ENCODE measurements around the gene ELMO1.
A peak's percentile ranks its signal among the peaks of the same experiment; 100 is the strongest.
"Not testable (repeated sequence)": the region's sequence is repeated elsewhere in the genome, so short reads cannot be mapped to it uniquely, and the experiment has no call there.

ELMO1 gene

DNA sequence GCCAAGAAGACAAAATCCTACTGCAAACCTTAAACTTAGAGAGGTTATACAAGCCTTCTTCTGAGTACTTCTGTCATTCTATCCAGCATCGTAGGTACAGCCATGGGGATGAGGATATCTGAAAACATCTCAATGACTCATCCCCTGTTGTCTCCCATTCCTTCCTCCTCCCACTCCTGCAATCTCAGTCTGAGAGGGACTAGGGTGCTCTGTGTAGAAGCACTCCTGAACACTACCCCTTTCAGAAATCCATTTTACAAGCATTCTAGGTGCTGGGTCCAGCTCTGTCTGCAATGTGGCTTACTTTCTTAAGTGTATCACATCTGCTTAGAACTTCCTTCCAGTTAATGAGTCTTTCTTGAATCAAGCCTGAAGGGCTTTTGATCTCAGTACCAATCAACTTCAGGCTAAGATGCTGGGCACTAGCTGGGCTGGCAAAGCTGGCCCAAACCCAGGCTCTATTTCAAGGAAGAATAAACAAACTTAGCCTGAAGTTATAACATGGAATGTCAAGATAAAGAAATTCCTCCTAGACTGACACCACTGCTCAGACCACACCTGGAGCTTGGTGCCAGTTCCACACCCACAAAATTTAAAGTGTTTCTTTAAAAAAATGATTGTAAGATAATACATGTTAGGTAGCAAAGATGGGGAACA, 454.1 kb downstream of the ELMO1 start:
- no peak for DNase-seq

DNA sequence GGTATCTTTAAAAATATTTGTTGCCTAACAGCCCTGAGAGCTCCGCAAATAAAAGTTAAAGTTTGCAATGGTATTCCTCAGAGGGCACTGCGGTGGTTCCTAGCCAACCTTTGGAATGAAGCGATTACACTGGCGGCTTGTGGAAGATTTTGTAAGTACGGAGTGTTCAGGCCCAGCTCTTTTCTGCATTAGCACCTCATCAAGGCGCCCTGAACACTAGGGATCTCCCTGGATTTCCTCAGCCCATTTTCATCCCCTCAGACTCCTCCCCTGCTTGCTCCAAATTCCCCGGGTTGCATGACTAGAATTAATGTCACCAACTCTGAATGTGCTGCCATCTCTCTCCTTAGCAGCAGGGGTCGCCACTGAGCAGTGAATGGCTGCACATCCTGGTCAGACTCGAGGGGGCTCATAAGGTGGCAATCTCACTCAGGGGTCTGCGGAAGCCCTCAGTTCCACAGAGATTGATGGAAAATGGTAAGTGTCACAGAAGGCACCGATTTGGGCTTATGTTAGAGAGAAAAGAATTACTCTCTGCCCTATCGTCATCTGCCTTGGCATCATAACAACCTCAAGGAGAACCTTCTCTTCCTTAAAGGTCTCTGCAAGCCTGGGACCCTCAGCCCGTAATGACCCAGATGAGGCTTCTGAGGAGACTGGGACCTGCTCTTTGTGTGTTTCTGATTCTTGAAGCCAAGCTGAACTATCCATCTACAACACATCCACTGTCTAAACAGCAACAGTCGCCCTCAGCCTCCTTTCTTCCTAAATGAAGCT, 461.5 kb downstream of the ELMO1 start:
- DNase-seq = peak; percentile 59

DNA sequence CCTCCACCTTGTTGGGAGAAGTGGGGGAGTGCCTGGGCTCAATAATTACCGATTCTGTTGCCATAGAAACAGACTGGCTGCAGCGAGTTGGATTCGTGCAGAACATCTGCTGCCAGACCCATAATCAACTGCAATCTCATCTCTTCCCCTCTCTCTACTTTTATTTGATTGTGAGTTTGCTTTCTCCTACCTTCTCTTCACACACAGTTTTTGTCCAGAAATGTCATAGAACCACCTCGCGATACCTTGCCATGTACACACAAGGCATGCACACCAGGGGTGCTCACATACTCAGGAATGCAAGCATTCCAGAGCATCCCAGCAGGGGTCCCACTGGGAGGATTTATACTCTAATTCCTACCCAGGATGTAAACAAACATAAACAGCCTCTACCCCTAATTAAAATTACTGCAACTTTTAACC, 462.1 kb downstream of the ELMO1 start:
- DNase-seq = no peak

DNA sequence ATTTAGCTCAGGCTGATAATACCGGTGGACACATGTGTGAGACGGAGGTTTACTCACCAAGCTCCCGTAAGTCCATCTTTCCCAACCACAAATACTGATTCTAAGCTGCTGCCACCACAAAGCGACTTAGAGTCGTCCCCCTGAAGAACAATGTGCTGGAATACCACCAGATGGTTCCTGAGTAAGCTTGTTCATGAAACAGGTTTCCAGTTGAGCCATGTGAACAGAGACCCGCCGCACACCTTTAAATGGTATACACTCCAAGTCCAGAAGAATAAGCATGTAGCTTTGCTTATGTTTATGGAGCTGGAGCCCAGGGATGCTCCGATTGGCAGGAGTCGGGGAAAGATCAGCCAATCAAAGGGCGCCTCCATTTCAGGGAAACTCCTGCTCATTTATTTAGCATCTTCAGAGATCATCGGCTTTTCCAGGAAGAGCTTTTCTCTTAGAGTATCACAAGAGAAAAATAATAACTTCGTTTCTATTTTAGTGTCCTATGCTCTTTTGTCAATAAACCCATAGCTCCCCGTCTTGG, 462.7 kb downstream of the ELMO1 start:
- DNase-seq = no peak

DNA sequence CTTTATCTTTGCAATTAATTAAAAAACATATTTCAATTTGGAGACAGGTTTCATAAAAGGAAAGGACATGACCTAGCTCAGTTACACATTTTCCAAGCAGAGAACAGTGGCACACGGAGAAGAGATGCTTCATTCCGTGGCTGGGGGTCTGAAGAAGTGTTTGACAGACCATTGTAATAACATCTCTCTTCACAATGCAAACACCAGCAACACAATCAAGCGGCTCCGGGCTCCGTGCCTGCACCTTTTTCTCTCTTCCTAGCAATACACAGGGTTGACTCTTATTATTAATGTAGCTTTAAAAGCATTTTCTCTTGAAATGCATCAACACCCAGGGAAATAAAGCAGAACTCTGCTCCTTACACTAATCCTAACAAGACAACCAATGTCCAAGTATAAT, 463.3 kb downstream of the ELMO1 start:
- no peak for DNase-seq

DNA sequence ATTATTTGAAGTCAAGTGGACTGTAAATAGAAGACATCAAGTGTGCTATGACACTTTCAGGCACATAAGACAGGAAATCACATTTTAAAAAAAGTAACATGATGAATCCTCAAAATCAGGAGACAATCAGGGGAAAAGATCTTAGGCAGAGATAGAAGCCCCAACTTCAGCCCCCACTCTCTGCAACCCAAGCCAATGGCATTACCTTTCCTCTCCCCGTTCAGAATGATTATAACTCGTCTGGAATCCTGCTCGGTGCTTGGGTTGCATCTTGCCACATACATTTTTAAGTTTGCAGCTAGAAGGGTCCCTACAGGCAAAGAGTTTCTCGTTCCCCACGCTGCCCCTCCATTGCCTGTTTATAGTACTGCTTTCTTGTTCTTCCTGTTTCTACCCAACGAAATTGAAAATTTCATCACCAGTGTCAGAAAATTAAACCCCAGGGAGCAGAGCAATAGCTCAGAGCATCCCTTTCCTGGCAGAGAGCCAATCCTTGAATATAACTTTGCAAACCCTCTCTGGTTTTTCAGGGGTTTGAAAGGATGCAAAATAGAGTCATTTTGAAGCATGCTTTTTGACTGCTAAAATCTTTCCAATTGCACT, 463.9 kb downstream of the ELMO1 start:
- DNase-seq = no peak

DNA sequence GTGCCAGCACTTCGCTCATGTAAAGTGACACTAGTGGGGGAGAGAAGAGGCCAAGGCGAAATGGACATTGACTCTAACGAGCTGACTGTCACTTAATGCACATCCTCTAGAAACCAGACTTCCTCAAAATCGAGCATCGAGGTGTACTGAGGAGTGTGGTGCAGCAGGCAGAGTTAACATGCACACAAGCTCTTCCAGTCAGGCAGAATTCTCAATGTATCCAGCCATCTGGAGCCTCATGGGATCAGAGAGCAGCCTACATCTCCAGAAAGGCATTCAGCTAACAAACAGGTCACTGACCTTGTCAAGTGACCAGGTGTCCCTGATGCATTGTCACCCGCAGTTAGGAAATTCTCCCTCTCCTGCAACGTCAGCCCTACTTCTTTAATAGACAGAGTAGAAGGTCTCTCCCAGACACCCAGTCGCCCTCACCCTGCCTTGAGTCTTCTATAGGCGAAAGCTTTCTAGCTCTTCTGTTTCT, 464.6 kb downstream of the ELMO1 start:
- no peak for DNase-seq

DNA sequence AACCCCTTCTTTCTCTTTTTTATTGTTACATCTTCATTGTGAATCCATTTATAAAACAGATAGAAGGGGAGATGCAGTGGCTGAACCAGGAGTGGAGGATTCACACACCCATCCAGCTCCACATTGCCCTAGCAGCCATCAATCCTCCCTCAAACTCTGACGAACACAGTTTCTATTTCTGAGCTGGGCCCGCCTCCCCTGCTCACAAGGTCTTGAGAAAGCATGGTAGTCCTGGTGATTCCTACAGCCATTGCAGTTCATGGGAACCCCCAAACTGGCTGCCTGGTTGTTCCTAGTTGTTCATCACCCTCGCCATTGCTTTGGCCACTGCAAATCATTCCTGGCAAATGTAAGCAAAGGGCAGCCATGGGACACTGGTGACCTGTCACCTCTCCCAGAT, 465.9 kb downstream of the ELMO1 start:
- no peak for DNase-seq

DNA sequence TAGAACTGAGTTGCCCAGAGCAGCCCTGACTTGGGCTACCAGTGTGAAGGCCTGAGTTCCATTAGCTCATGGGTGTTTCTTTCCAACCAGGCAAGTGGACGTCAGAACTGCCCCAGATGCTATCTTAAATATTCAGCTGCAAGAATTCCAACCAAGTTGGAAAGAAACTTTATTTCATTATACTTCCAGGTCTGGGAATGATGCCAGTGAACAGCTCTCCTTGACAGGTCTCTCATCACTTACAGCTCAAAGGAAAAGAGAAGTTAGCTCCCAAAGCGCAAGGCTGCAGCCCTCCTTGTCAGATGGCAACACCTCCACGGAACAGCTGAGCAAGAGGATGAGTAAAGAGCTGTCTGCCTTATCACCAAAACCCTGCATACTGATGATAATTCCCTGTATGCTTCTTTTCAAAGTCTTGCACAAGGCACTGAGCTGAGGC, 468.8 kb downstream of the ELMO1 start:
- no peak for DNase-seq

DNA sequence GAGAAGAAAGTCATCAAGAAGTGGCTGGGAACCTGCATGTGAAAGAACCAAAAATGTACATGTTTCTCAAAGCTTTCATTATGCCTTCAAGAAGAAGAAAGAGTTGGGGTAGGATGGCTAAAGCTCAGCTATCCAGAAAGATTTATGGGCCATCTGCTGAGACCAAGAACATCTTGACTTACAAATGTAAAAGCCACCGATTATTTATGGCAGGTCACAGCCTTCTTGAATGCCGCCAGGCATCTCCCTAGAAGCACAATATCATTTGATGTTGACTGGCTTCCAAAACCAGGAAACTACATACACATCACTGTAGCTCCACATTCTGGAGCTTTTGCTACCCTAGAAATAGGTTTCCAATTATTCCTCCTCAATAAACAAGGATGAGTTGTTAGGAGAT, 470.2 kb downstream of the ELMO1 start:
- DNase-seq = no peak

DNA sequence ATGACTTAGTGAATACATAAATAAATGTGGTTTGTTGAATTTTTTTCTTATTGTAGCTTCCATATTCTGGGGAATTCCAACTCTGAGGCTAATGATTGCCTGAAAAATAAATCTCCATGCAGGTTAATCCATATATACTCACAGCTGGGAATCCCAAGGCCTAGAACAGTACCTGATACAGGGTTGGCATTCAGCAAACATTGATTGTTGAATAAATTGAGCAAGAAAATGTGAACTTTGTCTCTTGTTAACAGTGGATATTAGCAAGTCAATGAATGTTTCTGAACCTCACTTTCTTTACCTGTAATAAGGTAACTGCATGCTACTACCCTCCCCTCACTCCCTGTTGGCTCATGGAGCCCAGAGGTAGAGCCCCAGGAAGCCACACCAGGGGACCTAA, 470.8 kb downstream of the ELMO1 start:
- no peak for DNase-seq

DNA sequence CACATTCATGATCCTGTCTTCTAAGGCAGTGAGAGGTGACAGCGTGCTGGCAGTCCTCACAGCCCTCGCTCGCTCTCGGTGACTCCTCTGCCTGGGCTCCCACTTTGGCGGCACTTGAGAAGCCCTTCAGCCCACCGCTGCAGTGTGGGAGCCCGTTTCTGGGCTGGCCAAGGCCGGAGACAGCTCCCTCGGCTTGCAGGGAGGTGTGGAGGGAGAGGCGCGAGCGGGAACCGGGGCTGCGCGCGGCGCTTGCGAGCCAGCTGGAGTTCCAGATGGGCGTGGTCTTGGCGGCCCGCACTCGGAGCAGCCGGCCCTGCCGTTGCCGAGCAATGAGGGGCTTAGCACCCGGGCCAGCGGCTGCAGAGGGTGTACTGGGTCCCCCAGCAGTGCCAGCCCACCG, 475.1 kb downstream of the ELMO1 start:
- not testable (repeated sequence) for DNase-seq

DNA sequence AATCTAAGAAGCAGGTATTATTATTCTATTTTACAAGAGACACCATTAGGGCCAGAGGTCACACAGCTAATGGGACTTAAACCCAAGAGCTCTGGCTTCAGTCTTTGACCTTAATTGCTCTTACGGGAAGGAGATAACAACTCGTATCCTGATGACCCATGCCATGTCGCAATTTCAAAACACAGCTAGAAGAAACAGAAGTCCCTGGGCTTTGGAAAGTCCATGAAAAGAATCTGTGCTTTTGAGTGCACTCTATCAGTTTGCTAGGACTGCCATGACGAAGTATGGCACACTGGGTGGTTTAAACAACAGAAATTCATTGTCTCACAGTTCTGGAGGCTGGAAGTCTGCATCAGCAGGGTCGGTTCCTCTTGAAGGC, 476.5 kb downstream of the ELMO1 start:
- DNase-seq = no peak

DNA sequence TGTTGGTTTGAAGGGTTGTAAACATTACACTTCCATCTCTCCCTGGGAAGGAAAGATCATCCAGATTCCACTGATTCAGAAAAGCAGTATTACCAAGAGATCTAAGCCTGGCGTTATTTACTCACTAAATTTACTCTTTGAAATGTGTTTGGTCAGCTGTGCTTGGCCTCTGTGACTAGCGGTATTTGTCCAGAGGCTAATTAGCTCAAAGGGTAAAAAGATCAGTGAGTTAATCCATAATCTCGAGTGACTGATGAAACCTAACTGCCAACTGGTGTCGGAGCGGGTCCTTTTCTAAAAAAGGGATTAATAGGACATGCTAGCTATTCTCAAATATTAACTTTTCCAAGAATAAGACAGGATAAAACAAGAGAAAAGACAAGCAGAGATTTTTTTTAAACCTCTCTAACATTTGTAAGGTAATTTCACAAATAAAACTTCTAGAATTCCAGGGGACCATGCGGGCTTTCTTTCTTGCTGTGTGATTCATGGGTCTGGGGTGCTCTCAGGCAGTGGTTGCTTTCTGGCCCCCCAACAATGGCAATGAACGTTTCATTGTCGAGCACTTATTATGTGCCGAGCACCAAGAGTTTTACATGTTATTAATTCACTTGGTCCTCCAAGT, 477.0 kb downstream of the ELMO1 start:
- DNase-seq = no peak

DNA sequence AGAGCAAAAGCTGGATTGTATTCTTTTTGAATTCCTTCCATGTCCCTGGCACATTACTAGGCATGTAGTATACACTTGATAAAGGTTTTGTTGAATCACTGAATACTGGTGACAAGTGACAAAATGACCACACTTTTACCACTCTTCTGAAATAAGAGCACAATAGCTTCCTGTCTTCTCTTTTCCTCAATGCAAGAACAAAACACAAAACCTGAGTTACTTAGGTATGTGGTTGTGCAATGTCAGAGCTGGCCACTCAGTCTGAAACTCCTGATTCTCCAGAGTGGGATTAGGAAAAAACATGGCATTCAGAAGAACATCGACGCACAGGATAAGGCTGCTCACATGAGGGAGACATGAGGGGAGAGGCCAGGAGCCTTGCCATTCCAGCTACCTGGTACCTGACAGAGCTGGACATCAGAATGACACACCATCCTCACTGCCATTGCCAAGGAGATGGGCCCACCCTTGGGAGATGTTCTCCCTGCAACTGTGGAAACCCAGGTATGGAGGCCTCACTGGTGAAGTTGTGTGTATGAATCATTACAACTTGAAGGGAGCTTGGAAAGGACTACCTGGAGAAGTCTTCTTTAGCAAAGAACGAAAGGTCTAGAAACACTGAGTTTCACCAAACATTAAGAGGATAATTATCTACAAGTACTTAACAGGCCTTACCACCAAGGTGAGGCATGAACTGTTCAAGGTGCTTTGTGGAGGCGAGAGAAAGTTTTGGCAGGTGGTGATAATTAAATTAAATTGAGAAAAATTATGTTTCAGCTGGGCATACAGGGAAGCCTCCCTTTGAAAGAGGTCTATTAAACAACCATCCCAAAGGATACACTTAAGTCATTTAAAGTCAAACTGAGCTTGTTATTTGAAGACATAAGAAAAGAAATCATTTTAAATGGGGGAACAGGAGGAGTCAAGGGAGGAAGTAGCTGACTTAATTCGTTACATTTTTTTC, 477.8 kb downstream of the ELMO1 start:
- DNase-seq = no peak

DNA sequence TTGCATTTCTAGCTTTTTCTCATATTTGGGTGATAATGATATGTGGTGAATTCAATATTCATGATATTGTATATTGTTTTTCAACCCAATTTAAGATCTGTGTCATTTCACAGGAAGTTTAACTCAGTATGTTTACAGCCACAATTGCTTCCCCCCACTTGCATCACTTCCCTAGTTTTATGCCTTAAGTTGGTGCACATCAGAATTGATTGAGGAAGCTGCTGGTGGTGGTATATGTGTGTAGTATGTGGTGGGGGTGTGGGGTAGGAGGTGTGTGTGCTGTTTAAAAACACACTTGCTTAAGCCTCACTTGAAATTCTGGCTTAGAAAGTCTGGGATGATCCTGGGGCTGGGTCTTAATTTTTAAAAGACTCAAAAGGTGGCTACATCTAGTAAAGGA, 479.3 kb downstream of the ELMO1 start:
- DNase-seq = no peak

DNA sequence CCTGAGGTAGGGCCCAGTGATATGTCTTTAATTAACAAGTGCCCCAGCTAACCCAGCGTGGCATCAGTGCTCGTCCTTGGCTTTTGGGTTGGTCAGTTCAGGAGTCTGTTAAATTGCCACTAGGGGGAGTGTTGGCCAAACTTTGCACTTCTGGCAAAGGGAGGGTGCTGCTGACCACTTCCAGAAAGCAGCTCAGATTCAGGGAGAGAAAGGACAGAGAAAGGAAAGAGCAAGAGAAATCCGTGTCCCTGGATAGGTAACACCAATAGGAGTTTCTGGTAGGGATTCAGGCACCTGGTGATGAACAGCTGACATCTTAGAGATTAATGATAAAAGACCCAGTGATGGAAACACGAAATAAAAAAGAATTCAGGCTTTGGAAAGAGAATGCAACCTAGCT, 481.3 kb downstream of the ELMO1 start:
- DNase-seq = no peak

DNA sequence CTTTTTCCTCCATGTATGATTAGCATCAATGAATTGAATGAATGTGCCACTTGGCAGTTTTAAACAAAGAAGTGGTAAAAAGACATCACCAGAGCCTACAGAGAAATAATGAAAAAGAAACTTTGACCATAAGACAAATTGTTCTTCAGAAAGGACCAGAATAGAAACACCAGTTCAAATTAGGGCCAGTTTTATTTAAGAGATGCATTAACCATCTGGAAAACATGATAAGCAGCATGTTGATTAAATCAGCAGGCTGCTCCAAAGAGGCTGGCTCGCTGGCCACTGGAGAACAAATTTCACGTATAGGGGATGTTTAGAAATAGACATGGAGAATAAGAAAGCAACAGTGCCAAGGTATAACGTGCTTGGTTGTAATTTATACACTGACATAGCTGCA, 482.0 kb downstream of the ELMO1 start:
- no peak for DNase-seq

DNA sequence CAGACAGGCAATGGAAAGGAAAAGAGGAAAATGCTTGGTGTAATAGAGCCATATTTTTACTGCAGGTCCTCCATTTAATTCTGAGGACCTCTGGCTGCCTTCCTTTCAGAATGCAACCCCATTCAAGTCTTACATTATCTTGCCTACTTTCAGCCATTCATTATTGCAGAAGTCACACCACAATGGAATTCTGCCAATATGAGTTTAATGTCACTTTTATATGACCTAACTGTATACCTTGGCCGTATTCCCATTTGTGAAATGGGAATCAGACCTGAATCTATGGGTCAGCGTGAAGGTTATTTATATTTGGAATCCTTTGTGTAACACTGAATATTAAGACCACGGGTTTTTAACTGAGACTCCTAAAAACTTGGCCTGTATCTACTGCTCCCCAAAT, 482.6 kb downstream of the ELMO1 start:
- no peak for DNase-seq

DNA sequence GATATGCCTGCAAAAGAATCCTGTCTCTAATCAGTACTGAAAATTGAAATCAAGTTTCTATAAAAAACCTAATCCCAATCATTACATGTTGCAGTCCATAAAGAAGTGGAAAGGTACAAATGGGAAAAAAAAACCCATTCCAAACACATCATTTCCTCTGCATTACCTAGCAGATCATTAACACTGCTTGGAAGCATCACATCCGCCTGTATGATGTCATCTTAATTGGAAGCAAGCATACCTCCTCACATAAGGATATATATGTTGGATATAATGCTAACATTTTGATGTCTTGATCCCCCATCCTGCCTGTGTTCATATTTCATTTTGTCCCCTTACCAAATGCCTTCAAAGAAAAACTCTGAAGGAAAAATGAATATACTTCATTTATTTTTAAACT, 483.0 kb downstream of the ELMO1 start:
- DNase-seq = no peak

DNA sequence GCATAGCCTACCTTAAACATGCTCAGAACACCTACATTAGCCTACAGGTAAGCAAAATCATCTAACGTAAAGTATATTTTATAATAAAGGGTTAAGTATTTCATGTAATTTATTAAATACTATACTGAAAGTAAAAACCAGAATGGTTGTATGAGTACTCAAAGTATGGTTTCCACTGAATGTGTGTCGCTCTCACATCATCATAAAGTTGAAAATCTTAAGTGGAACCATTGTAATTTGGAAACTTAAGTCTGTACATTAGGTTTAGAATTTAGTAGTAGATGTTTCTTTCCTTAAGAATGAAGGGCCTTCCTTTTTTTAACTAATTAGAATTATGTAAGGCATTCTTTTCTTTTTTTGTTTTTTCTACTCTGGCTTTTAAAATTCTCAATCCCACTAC, 484.4 kb downstream of the ELMO1 start:
- DNase-seq = no peak

DNA sequence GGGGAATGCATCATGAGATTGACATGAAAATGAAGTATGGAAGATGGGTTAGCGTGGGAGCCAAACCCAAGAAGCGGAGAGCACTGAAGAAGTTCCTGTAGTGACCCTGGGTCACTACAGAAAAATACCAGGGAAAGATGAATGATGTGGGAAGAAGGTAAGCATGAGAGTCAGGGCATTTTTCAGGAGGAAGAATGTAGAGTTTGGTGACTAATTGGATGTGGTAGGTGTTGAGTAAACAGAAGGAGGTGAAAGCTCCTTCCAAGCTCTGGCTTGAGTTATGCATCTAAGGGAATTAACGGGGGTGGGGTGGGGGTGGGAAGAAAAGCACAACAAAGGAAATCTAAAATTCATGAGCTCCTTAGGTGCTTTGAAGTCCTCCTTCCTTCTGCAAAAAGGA, 486.3 kb downstream of the ELMO1 start:
- DNase-seq = no peak
